ENCODE data around the gene ANKK1. TPM values are rescaled to one million over a fixed set of nuclear protein-coding genes. Genes with fewer than 3 reads are reported as not detected.

ANKK1 gene
- total RNA-seq, 1 donor from 2014 or later = not detected

- H3K36me3 ChIP-seq (ENCODE audit: control insufficient read depth in 3 of 3, insufficient read depth in 3 of 3, low read length in 3 of 3) = no peaks in the 10 kb centered on the region
- no peak overlapping the region for H3K9ac ChIP-seq (ENCODE audit: low read depth in 1 of 3, low read length in 3 of 3)
- no peaks in the 10 kb centered on the region for H3K9me3 ChIP-seq (ENCODE audit: control insufficient read depth in 3 of 3, low read length in 3 of 3)
- peaks cover 0 to 9% (median 6%) of the 10 kb centered on the region in 3 donors for H3K4me1 ChIP-seq (ENCODE audit: control insufficient read depth in 3 of 3, insufficient read depth in 3 of 3, low read length in 3 of 3)
- H3K4me3 ChIP-seq (ENCODE audit: low read length in 3 of 3) = no peak overlapping the region
- H3K27me3 ChIP-seq (ENCODE audit: control insufficient read depth in 3 of 3, insufficient read depth in 3 of 3, low read length in 3 of 3) = peaks cover 0 to 17% (median 0%) of the 10 kb centered on the region in 3 donors
- no peak overlapping the region for H3K27ac ChIP-seq (ENCODE audit: low read depth, low read length)
Observed at GRCh38 chr11:113405724-113406478, 18.3 kb downstream of the ANKK1 start.

- Histone ChIP-seq H3K4me3 (ENCODE audit: low read length in 3 of 3) (no peak overlapping the region), H3K27me3 (ENCODE audit: control insufficient read depth in 3 of 3, insufficient read depth in 3 of 3, low read length in 3 of 3) (peaks cover 0 to 17% (median 0%) of the 10 kb centered on the region in 3 donors), H3K9me3 (ENCODE audit: control insufficient read depth in 3 of 3, low read length in 3 of 3) (no peaks in the 10 kb centered on the region), H3K9ac (ENCODE audit: low read depth in 1 of 3, low read length in 3 of 3) (no peak overlapping the region), H3K36me3 (ENCODE audit: control insufficient read depth in 3 of 3, insufficient read depth in 3 of 3, low read length in 3 of 3) (no peaks in the 10 kb centered on the region), H3K27ac (ENCODE audit: low read depth, low read length) (no peak overlapping the region), H3K4me1 (ENCODE audit: control insufficient read depth in 3 of 3, insufficient read depth in 3 of 3, low read length in 3 of 3) (peaks cover 0 to 1% (median 0%) of the 10 kb centered on the region in 3 donors)
Observed at GRCh38 chr11:113407163-113407562, 19.6 kb downstream of the ANKK1 start.

DNA sequence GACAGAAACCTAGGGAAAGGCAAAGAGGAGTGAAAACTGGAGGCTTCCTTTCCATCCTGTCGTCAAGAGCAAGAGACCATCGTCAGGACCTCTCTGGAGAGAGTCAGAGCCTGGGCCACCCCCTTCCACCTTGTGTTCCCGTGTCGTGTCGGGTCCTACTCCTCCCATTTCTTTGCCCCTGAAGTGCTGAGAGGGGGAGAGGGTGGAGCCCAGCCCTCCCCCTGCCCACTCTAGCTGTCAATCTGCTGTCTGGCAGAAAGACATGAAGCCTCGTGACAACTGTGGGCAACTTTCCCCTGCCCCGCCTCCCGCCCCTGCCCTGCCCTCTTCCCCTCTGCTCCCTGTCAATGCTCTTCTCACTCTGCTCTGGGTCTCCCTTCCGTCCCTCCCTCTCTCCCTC, 20.6 kb downstream of the ANKK1 start:
- Histone ChIP-seq H3K27ac (ENCODE audit: low read depth, low read length) (no peak overlapping the region), H3K4me1 (ENCODE audit: control insufficient read depth in 3 of 3, insufficient read depth in 3 of 3, low read length in 3 of 3) (no peaks in the 10 kb centered on the region), H3K36me3 (ENCODE audit: control insufficient read depth in 3 of 3, insufficient read depth in 3 of 3, low read length in 3 of 3) (no peaks in the 10 kb centered on the region), H3K9me3 (ENCODE audit: control insufficient read depth in 3 of 3, low read length in 3 of 3) (no peaks in the 10 kb centered on the region), H3K4me3 (ENCODE audit: low read length in 3 of 3) (no peak overlapping the region), H3K9ac (ENCODE audit: low read depth in 1 of 3, low read length in 3 of 3) (no peak overlapping the region), H3K27me3 (ENCODE audit: control insufficient read depth in 3 of 3, insufficient read depth in 3 of 3, low read length in 3 of 3) (peaks cover 0 to 18% (median 0%) of the 10 kb centered on the region in 3 donors)

DNA sequence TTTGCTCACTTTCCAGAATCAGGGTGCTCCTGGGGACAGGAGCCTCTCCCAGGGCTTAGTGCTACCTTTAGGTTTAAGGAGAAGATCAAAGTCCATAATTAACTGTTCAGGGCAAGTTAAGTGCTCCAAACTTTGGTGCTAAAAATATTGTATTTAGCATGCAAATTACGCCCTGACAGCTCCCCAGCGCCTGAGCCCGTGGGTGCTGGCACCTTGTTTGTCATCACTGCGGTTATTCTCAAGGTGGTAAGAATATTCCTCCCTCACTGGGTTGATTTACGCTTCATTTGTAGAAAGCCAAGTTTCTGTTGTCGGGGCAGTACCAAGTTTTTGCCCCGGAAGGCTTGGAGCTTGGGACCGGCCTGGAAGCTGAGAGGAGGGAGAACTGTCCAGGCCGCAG, 21.3 kb downstream of the ANKK1 start:
- Histone ChIP-seq H3K27ac (ENCODE audit: low read depth, low read length) (no peak overlapping the region), H3K9ac (ENCODE audit: low read depth in 1 of 3, low read length in 3 of 3) (no peak overlapping the region), H3K9me3 (ENCODE audit: control insufficient read depth in 3 of 3, low read length in 3 of 3) (no peaks in the 10 kb centered on the region), H3K27me3 (ENCODE audit: control insufficient read depth in 3 of 3, insufficient read depth in 3 of 3, low read length in 3 of 3) (peaks cover 0 to 18% (median 0%) of the 10 kb centered on the region in 3 donors), H3K4me1 (ENCODE audit: control insufficient read depth in 3 of 3, insufficient read depth in 3 of 3, low read length in 3 of 3) (no peaks in the 10 kb centered on the region), H3K36me3 (ENCODE audit: control insufficient read depth in 3 of 3, insufficient read depth in 3 of 3, low read length in 3 of 3) (no peaks in the 10 kb centered on the region), H3K4me3 (ENCODE audit: low read length in 3 of 3) (no peak overlapping the region)

- Histone ChIP-seq H3K4me3 (ENCODE audit: low read length in 3 of 3) (no peak overlapping the region), H3K9ac (ENCODE audit: low read depth in 1 of 3, low read length in 3 of 3) (no peak overlapping the region), H3K4me1 (ENCODE audit: control insufficient read depth in 3 of 3, insufficient read depth in 3 of 3, low read length in 3 of 3) (no peaks in the 10 kb centered on the region), H3K27me3 (ENCODE audit: control insufficient read depth in 3 of 3, insufficient read depth in 3 of 3, low read length in 3 of 3) (peaks cover 0 to 18% (median 0%) of the 10 kb centered on the region in 3 donors), H3K9me3 (ENCODE audit: control insufficient read depth in 3 of 3, low read length in 3 of 3) (no peaks in the 10 kb centered on the region), H3K36me3 (ENCODE audit: control insufficient read depth in 3 of 3, insufficient read depth in 3 of 3, low read length in 3 of 3) (no peaks in the 10 kb centered on the region), H3K27ac (ENCODE audit: low read depth, low read length) (no peak overlapping the region)
Observed at GRCh38 chr11:113409526-113409925, 21.9 kb downstream of the ANKK1 start.

DNA sequence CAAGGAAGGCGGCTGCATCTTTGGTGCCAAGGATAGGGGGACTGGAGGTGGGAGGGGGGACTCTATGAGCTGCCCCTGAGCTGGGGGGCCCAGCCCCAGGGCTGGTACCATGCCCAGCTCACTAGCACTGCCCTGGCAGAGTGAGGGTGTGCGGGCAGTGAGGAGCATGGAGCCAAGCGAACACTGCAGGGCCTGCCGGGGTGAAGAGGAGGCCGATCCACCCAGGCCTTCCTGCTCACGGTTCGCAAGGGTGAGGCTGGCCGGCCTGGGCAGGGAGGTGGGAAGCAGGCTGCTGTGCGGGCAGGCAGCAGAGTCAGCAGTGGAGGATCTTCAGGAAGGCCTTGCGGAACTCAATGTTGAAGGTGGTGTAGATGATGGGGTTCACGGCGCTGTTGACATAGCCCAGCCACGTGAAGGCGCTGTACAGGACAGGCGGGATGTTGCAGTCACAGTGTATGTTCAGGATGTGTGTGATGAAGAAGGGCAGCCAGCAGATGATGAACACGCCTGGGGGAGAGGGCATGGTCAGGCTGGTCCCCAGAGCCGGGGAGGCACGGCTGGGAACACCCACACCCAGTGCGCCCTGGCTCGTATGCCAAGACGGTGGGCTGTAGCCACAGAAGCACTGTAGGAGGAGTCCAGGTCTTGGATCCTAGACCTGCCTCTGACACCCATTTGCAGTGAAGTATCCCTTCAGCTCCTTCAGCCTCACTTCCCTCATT, 23.0 kb downstream of the ANKK1 start:
- H3K9me3 ChIP-seq (ENCODE audit: control insufficient read depth in 3 of 3, low read length in 3 of 3) = no peaks in the 10 kb centered on the region
- no peak overlapping the region for H3K9ac ChIP-seq (ENCODE audit: low read depth in 1 of 3, low read length in 3 of 3)
- no peak overlapping the region for H3K27ac ChIP-seq (ENCODE audit: low read depth, low read length)
- H3K4me1 ChIP-seq (ENCODE audit: control insufficient read depth in 3 of 3, insufficient read depth in 3 of 3, low read length in 3 of 3) = no peaks in the 10 kb centered on the region
- peaks cover 0 to 18% (median 0%) of the 10 kb centered on the region in 3 donors for H3K27me3 ChIP-seq (ENCODE audit: control insufficient read depth in 3 of 3, insufficient read depth in 3 of 3, low read length in 3 of 3)
- H3K4me3 ChIP-seq (ENCODE audit: low read length in 3 of 3) = no peak overlapping the region
- H3K36me3 ChIP-seq (ENCODE audit: control insufficient read depth in 3 of 3, insufficient read depth in 3 of 3, low read length in 3 of 3) = no peaks in the 10 kb centered on the region

- H3K9ac ChIP-seq (ENCODE audit: low read depth in 1 of 3, low read length in 3 of 3) = no peak overlapping the region
- H3K36me3 ChIP-seq (ENCODE audit: control insufficient read depth in 3 of 3, insufficient read depth in 3 of 3, low read length in 3 of 3) = no peaks in the 10 kb centered on the region
- H3K4me3 ChIP-seq (ENCODE audit: low read length in 3 of 3) = no peak overlapping the region
Observed at GRCh38 chr11:113411536-113411935, 24.0 kb downstream of the ANKK1 start.

GRCh38 chr11:113412675-113413074, 25.1 kb downstream of the ANKK1 start:
- Histone ChIP-seq H3K36me3 (ENCODE audit: control insufficient read depth in 3 of 3, insufficient read depth in 3 of 3, low read length in 3 of 3) (no peaks in the 10 kb centered on the region), H3K4me3 (ENCODE audit: low read length in 3 of 3) (no peak overlapping the region), H3K27ac (ENCODE audit: low read depth, low read length) (no peak overlapping the region), H3K9ac (ENCODE audit: low read depth in 1 of 3, low read length in 3 of 3) (no peak overlapping the region), H3K9me3 (ENCODE audit: control insufficient read depth in 3 of 3, low read length in 3 of 3) (no peaks in the 10 kb centered on the region), H3K27me3 (ENCODE audit: control insufficient read depth in 3 of 3, insufficient read depth in 3 of 3, low read length in 3 of 3) (peaks cover 0 to 16% (median 0%) of the 10 kb centered on the region in 3 donors), H3K4me1 (ENCODE audit: control insufficient read depth in 3 of 3, insufficient read depth in 3 of 3, low read length in 3 of 3) (no peaks in the 10 kb centered on the region)

More at GRCh38 chr11:113411536-113411935, 24.0 kb downstream of the ANKK1 start:
- H3K27me3 ChIP-seq (ENCODE audit: control insufficient read depth in 3 of 3, insufficient read depth in 3 of 3, low read length in 3 of 3) = peaks cover 0 to 16% (median 0%) of the 10 kb centered on the region in 3 donors
- H3K27ac ChIP-seq (ENCODE audit: low read depth, low read length) = no peak overlapping the region
- H3K4me1 ChIP-seq (ENCODE audit: control insufficient read depth in 3 of 3, insufficient read depth in 3 of 3, low read length in 3 of 3) = no peaks in the 10 kb centered on the region
- no peaks in the 10 kb centered on the region for H3K9me3 ChIP-seq (ENCODE audit: control insufficient read depth in 3 of 3, low read length in 3 of 3)

- no peak overlapping the region for H3K27ac ChIP-seq (ENCODE audit: low read depth, low read length)
- H3K9ac ChIP-seq (ENCODE audit: low read depth in 1 of 3, low read length in 3 of 3) = no peak overlapping the region
- H3K36me3 ChIP-seq (ENCODE audit: control insufficient read depth in 3 of 3, insufficient read depth in 3 of 3, low read length in 3 of 3) = no peaks in the 10 kb centered on the region
- peaks cover 0 to 8% (median 8%) of the 10 kb centered on the region in 3 donors for H3K4me1 ChIP-seq (ENCODE audit: control insufficient read depth in 3 of 3, insufficient read depth in 3 of 3, low read length in 3 of 3)
- H3K27me3 ChIP-seq (ENCODE audit: control insufficient read depth in 3 of 3, insufficient read depth in 3 of 3, low read length in 3 of 3) = peaks cover 0 to 7% (median 0%) of the 10 kb centered on the region in 3 donors
- H3K9me3 ChIP-seq (ENCODE audit: control insufficient read depth in 3 of 3, low read length in 3 of 3) = no peaks in the 10 kb centered on the region
- H3K4me3 ChIP-seq (ENCODE audit: low read length in 3 of 3) = no peak overlapping the region
Observed at GRCh38 chr11:113415343-113415742, 27.8 kb downstream of the ANKK1 start.

DNA sequence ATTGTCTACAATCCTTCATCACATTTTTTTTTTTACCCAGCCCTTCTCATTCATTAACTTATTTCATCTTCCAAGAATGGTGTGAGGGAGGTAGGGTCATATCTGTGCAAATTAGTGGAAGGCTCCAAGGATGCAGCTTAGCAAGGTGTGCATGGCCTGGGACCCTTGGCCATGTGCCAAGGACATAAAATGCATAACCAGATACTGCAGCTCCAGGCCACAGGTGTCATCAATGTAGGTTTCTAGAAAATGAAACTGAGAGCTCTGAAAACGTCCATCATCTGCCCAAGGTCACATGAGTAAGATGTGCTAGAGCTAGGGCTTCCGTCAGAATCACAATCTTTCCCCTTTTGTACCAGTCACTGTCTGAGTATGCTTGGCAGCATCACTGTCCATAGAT, 29.8 kb downstream of the ANKK1 start:
- Histone ChIP-seq H3K27me3 (ENCODE audit: control insufficient read depth in 3 of 3, insufficient read depth in 3 of 3, low read length in 3 of 3) (peaks cover 0 to 2% (median 0%) of the 10 kb centered on the region in 3 donors), H3K9me3 (ENCODE audit: control insufficient read depth in 3 of 3, low read length in 3 of 3) (no peaks in the 10 kb centered on the region), H3K27ac (ENCODE audit: low read depth, low read length) (no peak overlapping the region), H3K4me1 (ENCODE audit: control insufficient read depth in 3 of 3, insufficient read depth in 3 of 3, low read length in 3 of 3) (peaks cover 0 to 8% (median 8%) of the 10 kb centered on the region in 3 donors), H3K4me3 (ENCODE audit: low read length in 3 of 3) (no peak overlapping the region), H3K36me3 (ENCODE audit: control insufficient read depth in 3 of 3, insufficient read depth in 3 of 3, low read length in 3 of 3) (no peaks in the 10 kb centered on the region), H3K9ac (ENCODE audit: low read depth in 1 of 3, low read length in 3 of 3) (no peak overlapping the region)
